ENCODE data around the gene SPSB3. TPM values are rescaled to one million over a fixed set of nuclear protein-coding genes. Genes with fewer than 3 reads are reported as not detected.
"Not testable (repeated sequence)": the region's sequence is repeated elsewhere in the genome, so short reads cannot be mapped to it uniquely, and the experiment has no call there.

The SPSB3 gene
- total and polyA plus RNA-seq, 12 donors = 8.3 to 297 (median 107) TPM

- H3K36me3 ChIP-seq (replicated peaks in 1 of 2) = no peaks in the 10 kb centered on the region
- no peaks in the 10 kb centered on the region for H3K4me1 ChIP-seq (replicated peaks in 1 of 2)
- no peaks in the 10 kb centered on the region for H3K9me3 ChIP-seq (replicated peaks in 1 of 3)
- no peak for DNase-seq
- H3K27ac ChIP-seq = no peak overlapping the region
- intact Hi-C loops (cut with DNase I) = no loop called here
- TF ChIP-seq, protein P1, sequence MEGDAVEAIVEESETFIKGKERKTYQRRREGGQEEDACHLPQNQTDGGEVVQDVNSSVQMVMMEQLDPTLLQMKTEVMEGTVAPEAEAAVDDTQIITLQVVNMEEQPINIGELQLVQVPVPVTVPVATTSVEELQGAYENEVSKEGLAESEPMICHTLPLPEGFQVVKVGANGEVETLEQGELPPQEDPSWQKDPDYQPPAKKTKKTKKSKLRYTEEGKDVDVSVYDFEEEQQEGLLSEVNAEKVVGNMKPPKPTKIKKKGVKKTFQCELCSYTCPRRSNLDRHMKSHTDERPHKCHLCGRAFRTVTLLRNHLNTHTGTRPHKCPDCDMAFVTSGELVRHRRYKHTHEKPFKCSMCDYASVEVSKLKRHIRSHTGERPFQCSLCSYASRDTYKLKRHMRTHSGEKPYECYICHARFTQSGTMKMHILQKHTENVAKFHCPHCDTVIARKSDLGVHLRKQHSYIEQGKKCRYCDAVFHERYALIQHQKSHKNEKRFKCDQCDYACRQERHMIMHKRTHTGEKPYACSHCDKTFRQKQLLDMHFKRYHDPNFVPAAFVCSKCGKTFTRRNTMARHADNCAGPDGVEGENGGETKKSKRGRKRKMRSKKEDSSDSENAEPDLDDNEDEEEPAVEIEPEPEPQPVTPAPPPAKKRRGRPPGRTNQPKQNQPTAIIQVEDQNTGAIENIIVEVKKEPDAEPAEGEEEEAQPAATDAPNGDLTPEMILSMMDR (IDR thresholded peaks at IDR 0.05) = no peak
- TF ChIP-seq POLR2A (IDR thresholded peaks at IDR 0.05) = no peak
- no peaks in the 10 kb centered on the region for H3K27me3 ChIP-seq
- no peak overlapping the region for H3K4me3 ChIP-seq
- WGBS, 4 donors = 81 to 88% (median 85%) methylated on average over 10 of the region's 10 CpGs
These were observed 18.3 kb upstream of the SPSB3 start for GRCh38 chr16:1800701-1801100.

- DNase-seq; H3K4me3 ChIP-seq; H3K27me3 ChIP-seq; H3K36me3 ChIP-seq (replicated peaks in 1 of 2); H3K9me3 ChIP-seq (replicated peaks in 1 of 3); H3K4me1 ChIP-seq (replicated peaks in 1 of 2); H3K27ac ChIP-seq; intact Hi-C loops (cut with DNase I): not testable (repeated sequence)
- 68 to 95% (median 88%) methylated on average over 2 to 5 of the region's 5 CpGs for WGBS, 4 donors
These were observed 16.9 kb upstream of the SPSB3 start for GRCh38 chr16:1799263-1799662.

DNA sequence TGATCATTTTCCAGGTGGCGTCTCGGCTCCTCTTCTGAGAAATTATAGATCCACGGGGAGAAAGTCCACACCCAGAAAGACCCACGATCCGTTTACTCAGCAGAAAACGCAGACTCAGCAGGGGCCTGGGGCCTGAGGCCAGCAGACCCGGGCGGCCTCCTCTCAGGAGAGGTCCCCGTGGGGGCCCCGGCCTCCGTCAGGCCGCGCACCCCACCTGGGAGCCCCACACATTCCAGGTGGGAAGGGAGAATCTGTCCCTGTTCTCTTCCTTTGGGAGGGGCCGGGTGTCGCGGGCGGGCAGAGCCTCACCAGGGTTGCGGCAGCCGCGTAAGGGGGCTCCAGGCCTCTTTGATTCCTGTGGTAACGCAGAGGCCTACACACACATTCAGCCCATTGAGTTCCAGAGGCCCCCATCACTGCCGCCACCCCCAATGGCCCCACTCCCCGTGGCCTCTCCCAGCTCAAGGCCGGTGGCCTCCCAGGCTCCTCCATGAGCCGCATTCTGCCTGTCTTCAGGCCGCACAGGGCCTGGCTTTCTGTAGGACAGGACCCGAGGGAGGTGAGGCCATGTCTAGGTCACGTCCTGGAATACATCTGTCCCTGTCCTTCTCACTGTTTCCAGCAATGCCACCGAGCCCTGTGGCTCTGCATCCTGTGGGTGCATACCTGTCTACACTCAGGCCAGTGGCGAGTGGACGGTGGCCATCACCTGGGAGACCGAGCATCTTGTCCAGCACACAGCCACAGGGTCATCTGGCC lies 12.7 kb upstream of the SPSB3 start:
- WGBS, 4 donors = 76 to 83% (median 78%) methylated on average over 21 to 32 of the region's 32 CpGs
- TF ChIP-seq, protein P1 (IDR thresholded peaks at IDR 0.05) = no peak
- no peak for TF ChIP-seq POLR2A (IDR thresholded peaks at IDR 0.05)
- Histone ChIP-seq H3K36me3 (replicated peaks in 1 of 2) (no peaks in the 10 kb centered on the region), H3K27me3 (no peaks in the 10 kb centered on the region), H3K9me3 (replicated peaks in 1 of 3) (no peaks in the 10 kb centered on the region), H3K27ac (no peak overlapping the region), H3K4me3 (no peak overlapping the region), H3K4me1 (replicated peaks in 1 of 2) (no peaks in the 10 kb centered on the region)
- DNase-seq = no peak
- intact Hi-C loops (cut with DNase I) = no loop called here

DNA sequence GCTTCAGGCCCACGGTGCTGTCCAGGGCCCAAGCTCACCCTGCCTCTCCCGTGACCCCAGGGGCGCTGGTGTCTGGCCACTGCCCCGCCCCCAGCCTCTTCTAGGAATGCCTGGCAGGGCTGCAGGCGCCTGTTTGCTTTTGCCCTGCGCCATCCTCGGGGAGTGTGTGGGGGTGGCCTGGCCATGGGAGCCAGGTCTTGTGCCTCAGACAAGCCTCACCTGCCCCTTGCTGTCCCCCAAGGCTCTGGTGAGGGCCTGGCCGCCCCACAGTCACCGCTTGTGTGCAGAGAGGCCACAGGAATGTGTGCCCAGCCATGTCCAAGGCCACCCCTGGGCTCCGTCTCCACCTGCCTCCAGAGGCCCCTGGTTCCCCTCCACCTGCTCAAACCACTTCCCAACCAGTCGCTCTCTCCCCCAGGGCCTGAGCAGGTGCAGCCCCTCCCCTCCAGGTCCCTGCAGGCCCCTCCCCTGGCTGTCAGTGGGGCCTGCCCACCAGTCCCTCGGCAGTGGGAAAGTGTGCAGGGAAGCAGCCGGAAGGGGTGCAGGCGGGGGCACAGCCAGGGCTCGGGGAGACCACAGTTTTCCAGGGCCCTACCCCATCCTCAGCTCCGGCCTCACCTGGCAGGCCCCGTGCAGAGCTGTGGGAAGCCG lies 12.0 kb upstream of the SPSB3 start:
- WGBS, 4 donors = 44 to 76% (median 49%) methylated on average over 5 to 18 of the region's 18 CpGs
- peaks cover 0 to 4% of the 10 kb centered on the region in 2 donors for H3K36me3 ChIP-seq (replicated peaks in 1 of 2)
- H3K4me3 ChIP-seq = no peak overlapping the region
- no peak overlapping the region for H3K27ac ChIP-seq
- no peaks in the 10 kb centered on the region for H3K27me3 ChIP-seq
- intact Hi-C loops (cut with DNase I) = no loop called here
- no peaks in the 10 kb centered on the region for H3K9me3 ChIP-seq (replicated peaks in 1 of 3)
- peak in 2 of 7 donors; percentile 17 to 26 for DNase-seq
- H3K4me1 ChIP-seq (replicated peaks in 1 of 2) = no peaks in the 10 kb centered on the region
- TF ChIP-seq POLR2A (IDR thresholded peaks at IDR 0.05) = no peak
- TF ChIP-seq, protein P1 (IDR thresholded peaks at IDR 0.05) = no peak
